HEK293 (cell line): ENCODE measurements around the gene TANC1.

ENCODE experiments used
- CTCF ChIA-PET: fragments of 350-600 bp; formaldehyde crosslinking; extraction: SDS; loops from one replicate; lab custom pipeline; 2021; ENCODE audit warnings: antibody characterized with exemption; lab: Yijun Ruan, JAX
- POLR2A ChIA-PET: fragments of 300-600 bp; formaldehyde crosslinking; extraction: SDS; loops from one replicate; lab custom pipeline; 2020; ENCODE audit warnings: antibody characterized with exemption, inconsistent platforms; lab: Yijun Ruan, JAX
- H3K27ac ChIP-seq: fragments of 200-500 bp; sonication (Bioruptor generic); 2 replicates; pipeline ENCODE4 v1.5.1; 2014; ENCODE audit warnings: low read depth, low read length, control low read depth, inconsistent platforms; ENCODE audit errors: extremely low read depth
- H3K36me3 ChIP-seq, 2 experiments: fragments of 200-500 bp in 1 of 2; sonication (Bioruptor generic) in 1 of 2; 1 replicate in 1 of 2; 2 replicates in 1 of 2; pipeline ENCODE4 v1.5.1; 2014 to 2017; ENCODE audit warnings: inconsistent platforms in 2 of 2, low read length in 2 of 2; ENCODE audit not compliant: control insufficient read depth in 2 of 2, insufficient read depth in 1 of 2
- H3K4me1 ChIP-seq: fragments of 200-500 bp; sonication (Bioruptor generic); 2 replicates; pipeline ENCODE4 v1.5.1; 2014; ENCODE audit warnings: mild to moderate bottlenecking, low read length, inconsistent platforms; ENCODE audit not compliant: control insufficient read depth, insufficient read depth
- H3K4me3 ChIP-seq: 2 replicates; pipeline ENCODE4 v1.5.1; 2011; ENCODE audit warnings: low read depth, mild to moderate bottlenecking, control low read depth, low read length, moderate library complexity
- H3K9me3 ChIP-seq: fragments of 200-500 bp; sonication (Bioruptor generic); 2 replicates; pipeline ENCODE4 v1.5.1; 2014; ENCODE audit warnings: low read depth, low read length, inconsistent platforms; ENCODE audit not compliant: control insufficient read depth, insufficient read depth
- HOXD13 ChIP-seq: sonication (generic); formaldehyde crosslinking; IDR thresholded peaks from 2 replicates; pipeline ENCODE4 v1.8.0; 2022; ENCODE audit warnings: missing genetic modification reagents, borderline replicate concordance
- WT1 ChIP-seq: fragments of 450-650 bp; formaldehyde crosslinking; IDR thresholded peaks from 2 replicates; pipeline ENCODE4 v1.5.1; 2016; ENCODE audit warnings: missing biosample characterization, missing genetic modification characterization
- ZNF138 ChIP-seq: fragments of 450-650 bp; formaldehyde crosslinking; IDR thresholded peaks from 2 replicates; pipeline ENCODE4 v1.5.1; 2016; ENCODE audit warnings: missing biosample characterization, missing genetic modification characterization, borderline replicate concordance
- ZNF214 ChIP-seq: fragments of 450-650 bp; formaldehyde crosslinking; IDR thresholded peaks from 2 replicates; pipeline ENCODE4 v1.5.1; 2017; ENCODE audit warnings: missing biosample characterization, mild to moderate bottlenecking, missing genetic modification characterization, borderline replicate concordance
- ZNF433 ChIP-seq: fragments of 450-650 bp; formaldehyde crosslinking; IDR thresholded peaks from 2 replicates; pipeline ENCODE4 v1.5.1; 2016; ENCODE audit warnings: missing biosample characterization, missing genetic modification characterization, low read depth
- ZNF48 ChIP-seq: fragments of 450-650 bp; formaldehyde crosslinking; IDR thresholded peaks from 2 replicates; pipeline ENCODE4 v1.5.1; 2016; ENCODE audit warnings: missing biosample characterization, missing genetic modification characterization
- ZNF629 ChIP-seq: fragments of 450-650 bp; formaldehyde crosslinking; IDR thresholded peaks from 2 replicates; pipeline ENCODE4 v1.5.1; 2017; ENCODE audit warnings: missing biosample characterization, missing genetic modification characterization
- ZNF701 ChIP-seq: fragments of 450-650 bp; formaldehyde crosslinking; IDR thresholded peaks from 2 replicates; pipeline ENCODE4 v1.5.1; 2016; ENCODE audit warnings: missing biosample characterization, missing genetic modification characterization
- ZNF837 ChIP-seq: fragments of 450-650 bp; formaldehyde crosslinking; IDR thresholded peaks from 2 replicates; pipeline ENCODE4 v1.5.1; 2016; ENCODE audit warnings: missing biosample characterization, missing genetic modification characterization
- TF ChIP-seq, protein P1 (sequence below): fragments of 450-650 bp; formaldehyde crosslinking; optimal IDR thresholded peaks from 2 replicates; pipeline ENCODE3; 2016; ENCODE audit warnings: missing biosample characterization, mild to moderate bottlenecking, missing genetic modification characterization
- TF ChIP-seq, protein P2 (sequence below): fragments of 450-650 bp; IDR thresholded peaks from 2 replicates; pipeline ENCODE4 v1.5.1; 2018; ENCODE audit warnings: missing biosample characterization, mild to moderate bottlenecking, missing genetic modification characterization
- TF ChIP-seq, protein P3 (sequence below): fragments of 450-650 bp; formaldehyde crosslinking; IDR thresholded peaks from 2 replicates; pipeline ENCODE4 v1.5.1; 2016; ENCODE audit warnings: missing biosample characterization, missing genetic modification characterization
- TF ChIP-seq, protein P4 (sequence below): fragments of 450-650 bp; formaldehyde crosslinking; IDR thresholded peaks from 2 replicates; pipeline ENCODE4 v1.5.1; 2016; ENCODE audit warnings: missing biosample characterization, missing genetic modification characterization, low read depth
- TF ChIP-seq, protein P5 (sequence below): fragments of 450-650 bp; formaldehyde crosslinking; IDR thresholded peaks from 2 replicates; pipeline ENCODE4 v1.5.1; 2017; ENCODE audit warnings: missing biosample characterization, mild to moderate bottlenecking, missing genetic modification characterization, moderate library complexity
- TF ChIP-seq, protein P6 (sequence below): fragments of 450-650 bp; formaldehyde crosslinking; IDR thresholded peaks from 2 replicates; pipeline ENCODE4 v1.5.1; 2016; ENCODE audit warnings: missing biosample characterization, missing genetic modification characterization

The TANC1 gene

DNA sequence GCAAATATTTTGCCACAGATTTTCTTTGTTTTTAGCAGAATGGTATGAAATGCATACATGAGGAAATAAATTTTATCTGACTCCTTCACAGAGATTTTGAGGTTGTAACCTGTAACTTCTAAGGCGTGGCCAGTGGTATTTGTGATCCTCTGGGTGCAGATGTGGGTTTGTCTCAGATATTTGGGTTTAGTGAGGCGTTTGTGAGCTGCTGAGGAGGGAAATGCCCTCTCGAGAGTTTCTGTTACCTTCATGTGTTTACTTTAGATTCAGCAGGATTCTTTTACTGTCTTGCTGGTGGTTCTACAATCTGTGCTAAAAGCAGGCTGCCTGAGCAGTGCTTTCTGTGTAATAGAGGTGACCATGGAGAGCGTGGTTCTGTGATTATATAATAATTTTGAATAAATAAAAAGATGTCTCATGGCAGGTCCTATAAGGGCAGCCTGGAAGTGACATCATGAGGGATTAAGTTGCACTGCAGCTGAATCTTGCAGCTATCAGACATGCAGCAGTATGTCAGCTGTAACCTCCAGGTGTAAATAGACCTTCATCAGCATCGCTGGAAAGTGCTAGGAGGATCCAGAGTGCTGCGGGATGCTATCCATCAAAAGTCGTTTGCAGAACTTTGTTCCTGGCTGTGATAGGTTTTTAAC lies 34.1 kb downstream of the TANC1 start:
- Histone ChIP-seq H3K36me3 (peaks cover 3 to 10% of the 10 kb centered on the region in 2 experiments; a peak in 2 of 3 replicates), H3K4me1 (peaks cover 30% of the 10 kb centered on the region), H3K4me3 (no peak overlapping the region), H3K9me3 (no peaks in the 10 kb centered on the region), H3K27ac (no peak overlapping the region)
- POLR2A ChIA-PET = interaction anchor here (1.0 kb wide), 1 partner anchor 10 kb away, joined by 5 read pairs; no protein-coding TSS in a partner anchor
- CTCF ChIA-PET = no interaction called here
- TF ChIP-seq, protein P1, sequence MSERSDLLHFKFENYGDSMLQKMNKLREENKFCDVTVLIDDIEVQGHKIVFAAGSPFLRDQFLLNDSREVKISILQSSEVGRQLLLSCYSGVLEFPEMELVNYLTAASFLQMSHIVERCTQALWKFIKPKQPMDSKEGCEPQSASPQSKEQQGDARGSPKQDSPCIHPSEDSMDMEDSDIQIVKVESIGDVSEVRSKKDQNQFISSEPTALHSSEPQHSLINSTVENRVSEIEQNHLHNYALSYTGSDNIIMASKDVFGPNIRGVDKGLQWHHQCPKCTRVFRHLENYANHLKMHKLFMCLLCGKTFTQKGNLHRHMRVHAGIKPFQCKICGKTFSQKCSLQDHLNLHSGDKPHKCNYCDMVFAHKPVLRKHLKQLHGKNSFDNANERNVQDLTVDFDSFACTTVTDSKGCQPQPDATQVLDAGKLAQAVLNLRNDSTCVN = no peak
- TF ChIP-seq, protein P2, sequence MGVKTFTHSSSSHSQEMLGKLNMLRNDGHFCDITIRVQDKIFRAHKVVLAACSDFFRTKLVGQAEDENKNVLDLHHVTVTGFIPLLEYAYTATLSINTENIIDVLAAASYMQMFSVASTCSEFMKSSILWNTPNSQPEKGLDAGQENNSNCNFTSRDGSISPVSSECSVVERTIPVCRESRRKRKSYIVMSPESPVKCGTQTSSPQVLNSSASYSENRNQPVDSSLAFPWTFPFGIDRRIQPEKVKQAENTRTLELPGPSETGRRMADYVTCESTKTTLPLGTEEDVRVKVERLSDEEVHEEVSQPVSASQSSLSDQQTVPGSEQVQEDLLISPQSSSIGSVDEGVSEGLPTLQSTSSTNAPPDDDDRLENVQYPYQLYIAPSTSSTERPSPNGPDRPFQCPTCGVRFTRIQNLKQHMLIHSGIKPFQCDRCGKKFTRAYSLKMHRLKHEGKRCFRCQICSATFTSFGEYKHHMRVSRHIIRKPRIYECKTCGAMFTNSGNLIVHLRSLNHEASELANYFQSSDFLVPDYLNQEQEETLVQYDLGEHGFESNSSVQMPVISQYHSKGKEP (tag by site-specific recombination) = peak; percentile 66
- peak; percentile 35; the same call in 1 of the 2 replicates for TF ChIP-seq ZNF629 (tag by site-specific recombination)

DNA sequence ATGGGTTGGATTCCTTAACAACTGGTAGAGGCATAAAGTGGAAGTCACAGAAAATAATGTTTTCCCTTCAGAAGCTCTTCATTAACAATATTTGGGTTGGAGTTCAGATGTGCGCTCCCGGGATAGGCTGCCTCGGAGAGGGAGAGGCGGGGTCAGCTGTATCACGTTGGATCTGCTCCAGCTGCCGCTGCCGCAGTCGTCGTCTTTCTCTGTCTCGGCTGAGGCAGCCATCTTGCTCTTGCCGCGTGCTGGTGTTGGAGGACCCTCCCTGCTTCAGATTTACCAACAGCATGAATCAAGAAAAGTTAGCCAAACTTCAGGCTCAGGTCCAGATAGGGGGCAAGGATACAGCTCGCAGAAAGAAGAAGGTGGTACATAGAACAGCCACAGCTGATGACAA lies 35.1 kb downstream of the TANC1 start:
- POLR2A ChIA-PET = interaction anchor here (1.0 kb wide), 1 partner anchor 11 kb away, joined by 5 read pairs; no protein-coding TSS in a partner anchor
- H3K27ac ChIP-seq = no peak overlapping the region
- CTCF ChIA-PET = no interaction called here

More for the DNA sequence above, 35.1 kb downstream of the TANC1 start:
- Histone ChIP-seq H3K4me1 (peaks cover 25% of the 10 kb centered on the region), H3K9me3 (no peaks in the 10 kb centered on the region), H3K36me3 (peaks cover 3 to 10% of the 10 kb centered on the region in 2 experiments; a peak in 2 of 3 replicates), H3K4me3 (no peak overlapping the region)
- TF ChIP-seq ZNF701 (tag by site-specific recombination) (no peak), ZNF138 (tag by site-specific recombination) (no peak), ZNF837 (tag by site-specific recombination) (no peak), HOXD13 (CRISPR knock-in tag) (no peak), ZNF433 (tag by site-specific recombination) (no peak), ZNF48 (tag by site-specific recombination) (no peak), ZNF214 (tag by site-specific recombination) (no peak), WT1 (tag by site-specific recombination) (no peak)
- TF ChIP-seq, protein P3, sequence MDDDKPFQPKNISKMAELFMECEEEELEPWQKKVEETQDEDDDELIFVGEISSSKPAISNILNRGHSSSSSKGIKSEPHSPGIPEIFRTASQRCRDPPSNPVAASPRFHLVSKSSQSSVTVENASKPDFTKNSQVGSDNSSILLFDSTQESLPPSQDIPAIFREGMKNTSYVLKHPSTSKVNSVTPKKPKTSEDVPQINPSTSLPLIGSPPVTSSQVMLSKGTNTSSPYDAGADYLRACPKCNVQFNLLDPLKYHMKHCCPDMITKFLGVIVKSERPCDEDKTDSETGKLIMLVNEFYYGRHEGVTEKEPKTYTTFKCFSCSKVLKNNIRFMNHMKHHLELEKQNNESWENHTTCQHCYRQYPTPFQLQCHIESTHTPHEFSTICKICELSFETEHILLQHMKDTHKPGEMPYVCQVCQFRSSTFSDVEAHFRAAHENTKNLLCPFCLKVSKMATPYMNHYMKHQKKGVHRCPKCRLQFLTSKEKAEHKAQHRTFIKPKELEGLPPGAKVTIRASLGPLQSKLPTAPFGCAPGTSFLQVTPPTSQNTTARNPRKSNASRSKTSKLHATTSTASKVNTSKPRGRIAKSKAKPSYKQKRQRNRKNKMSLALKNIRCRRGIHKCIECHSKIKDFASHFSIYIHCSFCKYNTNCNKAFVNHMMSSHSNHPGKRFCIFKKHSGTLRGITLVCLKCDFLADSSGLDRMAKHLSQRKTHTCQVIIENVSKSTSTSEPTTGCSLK = no peak
- TF ChIP-seq, protein P4, sequence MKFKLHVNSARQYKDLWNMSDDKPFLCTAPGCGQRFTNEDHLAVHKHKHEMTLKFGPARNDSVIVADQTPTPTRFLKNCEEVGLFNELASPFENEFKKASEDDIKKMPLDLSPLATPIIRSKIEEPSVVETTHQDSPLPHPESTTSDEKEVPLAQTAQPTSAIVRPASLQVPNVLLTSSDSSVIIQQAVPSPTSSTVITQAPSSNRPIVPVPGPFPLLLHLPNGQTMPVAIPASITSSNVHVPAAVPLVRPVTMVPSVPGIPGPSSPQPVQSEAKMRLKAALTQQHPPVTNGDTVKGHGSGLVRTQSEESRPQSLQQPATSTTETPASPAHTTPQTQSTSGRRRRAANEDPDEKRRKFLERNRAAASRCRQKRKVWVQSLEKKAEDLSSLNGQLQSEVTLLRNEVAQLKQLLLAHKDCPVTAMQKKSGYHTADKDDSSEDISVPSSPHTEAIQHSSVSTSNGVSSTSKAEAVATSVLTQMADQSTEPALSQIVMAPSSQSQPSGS = no peak
- TF ChIP-seq, protein P5, sequence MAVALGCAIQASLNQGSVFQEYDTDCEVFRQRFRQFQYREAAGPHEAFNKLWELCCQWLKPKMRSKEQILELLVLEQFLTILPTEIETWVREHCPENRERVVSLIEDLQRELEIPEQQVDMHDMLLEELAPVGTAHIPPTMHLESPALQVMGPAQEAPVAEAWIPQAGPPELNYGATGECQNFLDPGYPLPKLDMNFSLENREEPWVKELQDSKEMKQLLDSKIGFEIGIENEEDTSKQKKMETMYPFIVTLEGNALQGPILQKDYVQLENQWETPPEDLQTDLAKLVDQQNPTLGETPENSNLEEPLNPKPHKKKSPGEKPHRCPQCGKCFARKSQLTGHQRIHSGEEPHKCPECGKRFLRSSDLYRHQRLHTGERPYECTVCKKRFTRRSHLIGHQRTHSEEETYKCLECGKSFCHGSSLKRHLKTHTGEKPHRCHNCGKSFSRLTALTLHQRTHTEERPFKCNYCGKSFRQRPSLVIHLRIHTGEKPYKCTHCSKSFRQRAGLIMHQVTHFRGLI (tag by site-specific recombination) = no peak
- TF ChIP-seq, protein P6, sequence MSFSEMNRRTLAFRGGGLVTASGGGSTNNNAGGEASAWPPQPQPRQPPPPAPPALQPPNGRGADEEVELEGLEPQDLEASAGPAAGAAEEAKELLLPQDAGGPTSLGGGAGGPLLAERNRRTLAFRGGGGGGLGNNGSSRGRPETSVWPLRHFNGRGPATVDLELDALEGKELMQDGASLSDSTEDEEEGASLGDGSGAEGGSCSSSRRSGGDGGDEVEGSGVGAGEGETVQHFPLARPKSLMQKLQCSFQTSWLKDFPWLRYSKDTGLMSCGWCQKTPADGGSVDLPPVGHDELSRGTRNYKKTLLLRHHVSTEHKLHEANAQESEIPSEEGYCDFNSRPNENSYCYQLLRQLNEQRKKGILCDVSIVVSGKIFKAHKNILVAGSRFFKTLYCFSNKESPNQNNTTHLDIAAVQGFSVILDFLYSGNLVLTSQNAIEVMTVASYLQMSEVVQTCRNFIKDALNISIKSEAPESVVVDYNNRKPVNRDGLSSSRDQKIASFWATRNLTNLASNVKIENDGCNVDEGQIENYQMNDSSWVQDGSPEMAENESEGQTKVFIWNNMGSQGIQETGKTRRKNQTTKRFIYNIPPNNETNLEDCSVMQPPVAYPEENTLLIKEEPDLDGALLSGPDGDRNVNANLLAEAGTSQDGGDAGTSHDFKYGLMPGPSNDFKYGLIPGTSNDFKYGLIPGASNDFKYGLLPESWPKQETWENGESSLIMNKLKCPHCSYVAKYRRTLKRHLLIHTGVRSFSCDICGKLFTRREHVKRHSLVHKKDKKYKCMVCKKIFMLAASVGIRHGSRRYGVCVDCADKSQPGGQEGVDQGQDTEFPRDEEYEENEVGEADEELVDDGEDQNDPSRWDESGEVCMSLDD (tag by site-specific recombination) = no peak
